Heart right ventricle (tissue), 16 donors: Measurements from ENCODE around the gene KYNU. TPM values are rescaled to one million over a fixed set of nuclear protein-coding genes. Genes with fewer than 3 reads are reported as not detected.

ENCODE experiments used
- ATAC-seq, 8 donors: fragments of 200-7000 bp; cut with Tn5 transposase; one replicate each; pipeline ENCODE4 v1.9.1; 2020; ENCODE audit warnings: mild to moderate bottlenecking in 8 of 8, moderate library complexity in 8 of 8, moderate number of reproducible peaks in 1 of 8
- DNase-seq, 2 donors: peaks; one replicate each; pipeline ENCODE4 v3.0.0-alpha.2; 2020
- H3K27ac ChIP-seq, 10 donors: fragments of 200-600 bp; sonication (generic) in 2 of 10; one replicate each; pipeline versions ENCODE4 v1.5.0 to v1.8.0; 2020 to 2022; ENCODE audit warnings: mild to moderate bottlenecking in 3 of 10
- H3K27me3 ChIP-seq, 7 donors: fragments of 200-600 bp; one replicate each; pipeline ENCODE4 v1.8.0; 2021 to 2022; ENCODE audit warnings: mild to moderate bottlenecking in 2 of 7
- H3K36me3 ChIP-seq, 9 donors: fragments of 200-600 bp; sonication (generic) in 1 of 9; one replicate each; pipeline versions ENCODE4 v1.5.0 to v1.8.0; 2020 to 2022; ENCODE audit warnings: mild to moderate bottlenecking in 2 of 9
- H3K4me1 ChIP-seq, 9 donors: fragments of 200-600 bp; sonication (generic) in 1 of 9; one replicate each; pipeline versions ENCODE4 v1.5.0 to v1.8.0; 2020 to 2022; ENCODE audit warnings: mild to moderate bottlenecking in 4 of 9
- H3K4me3 ChIP-seq, 10 donors: fragments of 200-600 bp; sonication (generic) in 2 of 10; one replicate each; pipeline versions ENCODE4 v1.5.0 to v1.8.0; 2020 to 2022; ENCODE audit warnings: mild to moderate bottlenecking in 7 of 10, moderate library complexity in 2 of 10
- H3K9me3 ChIP-seq, 11 donors: fragments of 200-600 bp in 10 of 11; sonication (generic) in 2 of 11; one replicate each; pipeline versions ENCODE4 v1.5.0 to v1.8.0; 2013 to 2022; ENCODE audit warnings: mild to moderate bottlenecking in 2 of 11, control low read depth in 1 of 11, moderate library complexity in 1 of 11
- CTCF ChIP-seq, 9 donors: fragments of 200-600 bp; sonication (generic) in 2 of 9; IDR thresholded peaks; one replicate each; pipeline versions ENCODE4 v1.5.0 to v1.8.0; 2021 to 2022; ENCODE audit warnings: antibody characterized with exemption in 9 of 9, mild to moderate bottlenecking in 5 of 9, moderate library complexity in 1 of 9
- WGBS, 2 donors: extraction: QIAGEN DNeasy Blood & Tissue Kit; methylation state at CpG; one replicate each; pipeline ENCODE4 v1.1.7; 2013; ENCODE audit warnings: inconsistent platforms in 1 of 2; 5-methylcytosine and 5-hydroxymethylcytosine counted together
- intact Hi-C, 10 donors: fragments of 100-400 bp; cut with DNase I; formaldehyde crosslinking; loops; one replicate each; pipeline versions ENCODE4 v1.11.1 to v1.14.2; 2022
- polyA plus RNA-seq, 2 donors: library from polyadenylated mRNA; stranded (reverse); fragments of 200-250 nt; gene quantifications; one replicate each; pipeline ENCODE4 v1.2.3, GENCODE V29; 2013
- total RNA-seq, 10 donors: library from RNA; stranded (reverse); fragmentation: NEBNext Ultra II Directional in 3 of 10; extraction: Animal tissue kit (Norgen Biotek cat#: 25700) in 3 of 10; gene quantifications; one replicate each; pipeline versions ENCODE4 v1.2.1 to v1.2.4, GENCODE V29; 2021 to 2023
- donor health status: Arrhythmogenic right ventricular cardiomyopathy.
- donor health status: ischemic (EF 13 %, LVEDD 7.1; RV severe dilation, severe dysfunction).
- donor health status: healthy with polysubstance abuse.
- donor health status: DM: no; HTN: yes; CAD: no.
- donor health status: DM: no; HTN: no; CAD: no.
- donor health status: ischemic (EF 25% LVEDD 6.9; RV normal size, moderate dysfunction).
- donor health status: ischemic (EF 25% LVEDD 5.7; RV mildly dilated, moderate dysfunction).
- donor health status: healthy.
- donor health status: DM: yes; HTN: yes; CAD: no.
- donor health status: Ischemic cardiomyopathy.
- donor health status: ischemic (EF 35%, LVEDD 5.7; RV mildly dilated, moderate dysfunction).
- donor health status: nonischemic (EF 11% LVEDD 7.7; RV severe dilation, severe dysfunction).
- donor health status: DM: yes; HTN: yes; CAD: no.
- donor health status: PGD.
- donor health status: ischemic (EF 29% LVEDD 5.4; RV normal size, mild dysfunction).
- donor health status: nonischemic (EF 23%, LVEDD 6.1; RV moderate dilation, normal function).

KYNU gene
- total and polyA plus RNA-seq, 12 donors = 0.07 to 9.5 (median 0.78) TPM

GRCh38 chr2:142853912-142854311 lies 23.6 kb upstream of the KYNU start:
- H3K9me3 ChIP-seq = no peaks in the 10 kb centered on the region
- ATAC-seq = no peak
- intact Hi-C loops = no loop called here
- no peak for TF ChIP-seq CTCF (IDR thresholded peaks at IDR 0.05)
- H3K36me3 ChIP-seq = no peaks in the 10 kb centered on the region
- no peaks in the 10 kb centered on the region for H3K27me3 ChIP-seq
- no peak for DNase-seq
- peaks cover 0 to 5% (median 0%) of the 10 kb centered on the region in 9 donors for H3K4me1 ChIP-seq
- 80 to 81% methylated on average over 6 of the region's 6 CpGs for WGBS, 2 donors
- no peak overlapping the region for H3K4me3 ChIP-seq
- H3K27ac ChIP-seq = no peak overlapping the region

- ATAC-seq (no peak), DNase-seq (no peak)
- no peaks in the 10 kb centered on the region for H3K36me3 ChIP-seq
- H3K27me3 ChIP-seq = no peaks in the 10 kb centered on the region
- intact Hi-C loops = no loop called here
- no peak for TF ChIP-seq CTCF (IDR thresholded peaks at IDR 0.05)
- H3K4me1 ChIP-seq = peaks cover 0 to 5% (median 0%) of the 10 kb centered on the region in 9 donors
- H3K9me3 ChIP-seq = no peaks in the 10 kb centered on the region
- H3K27ac ChIP-seq = no peak overlapping the region
- no peak overlapping the region for H3K4me3 ChIP-seq
- 82 to 85% methylated on average over 5 of the region's 5 CpGs for WGBS, 2 donors
These were observed 20.0 kb upstream of the KYNU start for GRCh38 chr2:142857256-142858164.

GRCh38 chr2:142858961-142859360 lies 18.5 kb upstream of the KYNU start:
- WGBS, 2 donors = 83 to 88% methylated on average over 1 of the region's 1 CpG
- Histone ChIP-seq H3K36me3 (no peaks in the 10 kb centered on the region), H3K4me1 (peaks cover 0 to 5% (median 0%) of the 10 kb centered on the region in 9 donors), H3K9me3 (no peaks in the 10 kb centered on the region), H3K4me3 (no peak overlapping the region), H3K27ac (no peak overlapping the region), H3K27me3 (no peaks in the 10 kb centered on the region)
- intact Hi-C loops = no loop called here
- DNase-seq (no peak), ATAC-seq (no peak)
- TF ChIP-seq CTCF (IDR thresholded peaks at IDR 0.05) = no peak

- Histone ChIP-seq H3K27me3 (no peaks in the 10 kb centered on the region), H3K4me1 (peaks cover 0 to 25% (median 0%) of the 10 kb centered on the region in 9 donors), H3K4me3 (no peak overlapping the region), H3K27ac (no peak overlapping the region), H3K36me3 (no peaks in the 10 kb centered on the region), H3K9me3 (no peaks in the 10 kb centered on the region)
- intact Hi-C loops = no loop called here
- WGBS, 2 donors = 80 to 81% methylated on average over 4 of the region's 4 CpGs
- ATAC-seq (no peak), DNase-seq (no peak)
- TF ChIP-seq CTCF (IDR thresholded peaks at IDR 0.05) = no peak
These were observed 15.2 kb upstream of the KYNU start for GRCh38 chr2:142862299-142862698.
